A549 (cell line): ENCODE data around the gene VIL1.

Experiments used
- HEYL ChIP-seq: fragments of 250-450 bp; sonication (Bioruptor Pico); IDR thresholded peaks from 2 replicates; pipeline ENCODE4 v1.8.0; 2021; ENCODE audit warnings: mild to moderate bottlenecking, moderate library complexity
- MAX ChIP-seq: IDR thresholded peaks from 2 replicates; pipeline ENCODE4 v1.6.1; 2012
- NPAS2 ChIP-seq: fragments of 250-450 bp; sonication (Bioruptor Pico); IDR thresholded peaks from 2 replicates; pipeline ENCODE4 v1.8.0; 2022; ENCODE audit warnings: mild to moderate bottlenecking, moderate library complexity, borderline replicate concordance
- PHF8 ChIP-seq: fragments of 200-600 bp; sonication (generic); IDR thresholded peaks from 2 replicates; pipeline ENCODE4 v1.6.1; 2016; ENCODE audit warnings: low read depth, mild to moderate bottlenecking, antibody characterized with exemption, moderate library complexity, borderline replicate concordance
- POLR2A ChIP-seq: IDR thresholded peaks from 2 replicates; pipeline ENCODE4 v1.6.1; 2012; ENCODE audit warnings: mild to moderate bottlenecking, low read length
- TF ChIP-seq, protein P1 (sequence below): fragments of >200 bp; sonication (Bioruptor Twin); formaldehyde crosslinking; IDR thresholded peaks from 3 replicates; pipeline ENCODE4 v1.5.1; 2016
- TF ChIP-seq, protein P2 (sequence below): fragments of 450-650 bp; IDR thresholded peaks from 2 replicates; pipeline ENCODE4 v1.6.1; 2014; ENCODE audit warnings: antibody characterized with exemption

- TF ChIP-seq, protein P1, sequence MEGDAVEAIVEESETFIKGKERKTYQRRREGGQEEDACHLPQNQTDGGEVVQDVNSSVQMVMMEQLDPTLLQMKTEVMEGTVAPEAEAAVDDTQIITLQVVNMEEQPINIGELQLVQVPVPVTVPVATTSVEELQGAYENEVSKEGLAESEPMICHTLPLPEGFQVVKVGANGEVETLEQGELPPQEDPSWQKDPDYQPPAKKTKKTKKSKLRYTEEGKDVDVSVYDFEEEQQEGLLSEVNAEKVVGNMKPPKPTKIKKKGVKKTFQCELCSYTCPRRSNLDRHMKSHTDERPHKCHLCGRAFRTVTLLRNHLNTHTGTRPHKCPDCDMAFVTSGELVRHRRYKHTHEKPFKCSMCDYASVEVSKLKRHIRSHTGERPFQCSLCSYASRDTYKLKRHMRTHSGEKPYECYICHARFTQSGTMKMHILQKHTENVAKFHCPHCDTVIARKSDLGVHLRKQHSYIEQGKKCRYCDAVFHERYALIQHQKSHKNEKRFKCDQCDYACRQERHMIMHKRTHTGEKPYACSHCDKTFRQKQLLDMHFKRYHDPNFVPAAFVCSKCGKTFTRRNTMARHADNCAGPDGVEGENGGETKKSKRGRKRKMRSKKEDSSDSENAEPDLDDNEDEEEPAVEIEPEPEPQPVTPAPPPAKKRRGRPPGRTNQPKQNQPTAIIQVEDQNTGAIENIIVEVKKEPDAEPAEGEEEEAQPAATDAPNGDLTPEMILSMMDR = no peak
- TF ChIP-seq HEYL (no peak), POLR2A (no peak), PHF8 (no peak), NPAS2 (CRISPR knock-in tag) (no peak), MAX (no peak)
- TF ChIP-seq, protein P2, sequence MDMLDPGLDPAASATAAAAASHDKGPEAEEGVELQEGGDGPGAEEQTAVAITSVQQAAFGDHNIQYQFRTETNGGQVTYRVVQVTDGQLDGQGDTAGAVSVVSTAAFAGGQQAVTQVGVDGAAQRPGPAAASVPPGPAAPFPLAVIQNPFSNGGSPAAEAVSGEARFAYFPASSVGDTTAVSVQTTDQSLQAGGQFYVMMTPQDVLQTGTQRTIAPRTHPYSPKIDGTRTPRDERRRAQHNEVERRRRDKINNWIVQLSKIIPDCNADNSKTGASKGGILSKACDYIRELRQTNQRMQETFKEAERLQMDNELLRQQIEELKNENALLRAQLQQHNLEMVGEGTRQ = no peak
Observed at GRCh38 chr2:218397463-218397819, 21.5 kb upstream of the VIL1 start.
